HG03025 (cell line): Measurements from ENCODE around the gene IGSF21.

Source experiments
- ATAC-seq: cut with Tn5 transposase; IDR thresholded peaks from one replicate; pipeline ENCODE4 v1.9.1; 2021; ENCODE audit warnings: mild to moderate bottlenecking, moderate library complexity; ENCODE audit not compliant: unreplicated experiment, low FRiP score

The IGSF21 gene

DNA sequence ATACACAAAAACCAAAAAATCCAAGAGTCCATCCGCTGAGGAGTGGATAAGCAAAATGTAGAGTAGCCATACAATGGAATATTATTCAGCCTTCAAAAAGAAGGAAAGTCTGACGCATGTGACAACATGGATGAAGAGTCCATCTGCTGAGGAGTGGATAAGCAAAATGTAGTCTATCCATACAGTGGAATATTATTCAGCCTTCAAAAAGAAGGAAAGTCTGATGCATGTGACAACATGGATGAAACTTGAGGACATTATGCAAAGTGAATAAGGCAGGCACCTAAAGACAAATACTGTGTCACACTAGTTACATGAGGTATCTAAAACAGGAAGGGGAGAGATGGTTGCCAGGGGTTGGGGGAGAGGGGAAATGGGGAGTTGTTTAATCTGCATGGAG lies 14.0 kb upstream of the IGSF21 start:
- ATAC-seq: no peak

DNA sequence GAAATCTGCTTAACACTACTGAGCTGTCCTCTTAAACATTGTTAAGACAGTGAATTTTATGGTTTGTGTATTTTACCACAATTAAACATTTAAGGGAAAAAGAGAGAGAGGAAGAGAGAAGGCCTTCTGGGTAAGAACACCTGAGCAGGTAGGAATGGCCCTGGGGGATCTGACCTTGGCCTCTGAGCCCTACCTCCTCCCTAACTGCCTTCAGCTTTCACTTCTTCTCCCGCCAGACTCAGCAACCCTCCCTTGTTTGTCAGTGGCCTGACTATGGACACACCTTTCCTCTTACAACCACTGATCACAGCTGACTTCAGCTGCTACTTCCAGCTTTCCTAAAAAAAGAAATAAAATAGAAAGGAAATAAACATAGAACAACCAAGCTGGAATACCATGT lies 13.5 kb upstream of the IGSF21 start:
- ATAC-seq: no peak

- ATAC-seq: no peak
Measured at GRCh38 chr1:18097206-18097605, 10.4 kb upstream of the IGSF21 start.

DNA sequence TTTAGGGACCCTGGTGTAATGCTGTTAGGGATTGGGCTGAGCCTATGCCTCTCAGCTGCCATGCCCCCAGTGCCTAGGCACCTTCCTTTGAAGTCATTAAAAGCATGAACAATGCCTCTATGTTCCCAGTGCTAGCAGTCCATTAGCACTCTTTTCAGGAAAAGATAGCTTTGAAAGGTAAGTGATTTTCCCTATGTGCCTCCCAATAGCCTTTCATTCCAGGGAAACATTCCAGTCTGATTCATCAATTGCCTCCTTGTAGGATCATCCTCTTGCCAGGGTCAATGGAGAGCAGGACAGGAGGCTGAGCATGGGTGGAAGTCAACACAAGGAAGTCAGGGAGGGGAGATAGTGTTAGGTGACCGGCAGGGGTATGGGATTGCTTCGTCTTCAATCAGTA lies 8.6 kb upstream of the IGSF21 start:
- no peak for ATAC-seq

- no peak for ATAC-seq
Measured at GRCh38 chr1:18100060-18100459, 7.5 kb upstream of the IGSF21 start.

- no peak for ATAC-seq
Measured at GRCh38 chr1:18100491-18101063, 7.0 kb upstream of the IGSF21 start.

- ATAC-seq: no peak
Measured at GRCh38 chr1:18101508-18101907, 6.1 kb upstream of the IGSF21 start.

DNA sequence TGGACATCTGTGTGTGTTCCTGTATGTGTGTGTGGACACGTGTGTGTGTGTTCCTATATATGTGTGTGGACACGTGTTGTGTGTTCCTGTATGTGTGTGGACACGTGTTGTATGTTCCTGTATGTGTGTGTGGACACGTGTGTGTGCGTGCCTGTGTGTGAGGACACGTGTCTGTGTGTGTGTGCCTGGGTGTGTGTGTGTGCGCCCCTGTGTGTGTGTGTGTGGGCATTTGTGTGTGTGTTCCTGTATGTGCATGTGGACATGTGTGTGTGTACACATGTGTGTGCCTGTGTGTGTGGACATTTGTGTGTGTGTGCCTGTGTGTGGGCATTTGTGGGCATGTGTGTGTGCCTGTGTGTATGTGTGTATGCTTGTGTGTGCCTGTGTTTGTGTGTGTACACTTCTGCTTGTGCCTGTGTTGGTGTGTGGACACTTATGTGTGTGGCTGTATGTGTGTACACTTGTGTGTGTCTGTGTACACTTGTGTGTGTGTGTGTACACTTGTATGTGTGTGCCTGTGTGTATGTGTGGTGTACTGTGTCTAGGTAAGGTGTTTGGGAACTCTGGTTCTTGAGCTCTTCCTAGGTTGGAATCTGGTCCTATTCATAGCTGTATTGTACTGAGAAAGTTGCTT lies 3.7 kb upstream of the IGSF21 start:
- ATAC-seq: no peak

DNA sequence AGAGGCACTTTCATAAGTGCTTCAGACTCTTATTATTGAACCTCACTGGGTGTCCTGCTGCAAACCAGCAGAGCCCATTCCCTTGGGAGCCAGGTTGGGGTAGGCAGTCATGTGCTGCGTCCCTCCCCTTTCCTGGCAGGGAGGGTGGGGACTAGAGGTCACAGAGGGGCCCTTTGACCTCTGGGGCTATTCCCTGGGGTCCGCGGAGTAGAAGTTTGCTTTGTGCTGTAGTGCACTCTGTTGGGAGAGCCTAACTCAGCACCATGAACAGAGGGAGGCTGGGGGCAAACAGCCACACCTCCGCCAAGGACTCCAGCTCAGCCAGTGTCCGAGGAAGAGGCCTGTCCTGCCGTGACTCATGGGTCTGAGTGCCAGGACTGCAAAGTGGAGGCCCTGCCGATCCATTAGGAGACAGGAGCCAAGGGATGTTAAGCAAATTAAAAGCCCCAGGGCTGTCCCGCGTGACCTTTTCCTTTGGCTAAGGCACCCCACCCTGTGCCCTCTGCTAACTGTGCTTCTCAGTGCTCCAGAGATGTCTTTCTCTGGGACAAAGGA lies 3.0 kb upstream of the IGSF21 start:
- ATAC-seq: no peak

DNA sequence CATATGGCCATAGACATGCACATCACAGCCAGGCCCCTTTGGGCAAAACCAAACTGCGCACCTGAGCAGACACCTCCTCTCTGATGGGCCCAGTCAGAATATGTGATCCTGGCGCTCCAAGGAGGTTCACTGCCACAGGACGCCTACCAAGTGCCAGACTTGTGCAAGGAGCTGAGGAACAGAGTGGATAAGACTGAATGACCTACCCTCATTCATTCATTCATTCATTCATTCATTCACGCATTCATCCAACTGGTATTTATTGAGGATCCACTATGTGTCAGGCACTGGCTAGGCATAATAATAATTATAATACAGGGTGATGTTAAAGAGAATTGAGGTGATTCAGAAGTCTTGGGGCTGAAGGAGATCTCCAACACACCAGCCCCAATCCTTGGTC lies 2.4 kb upstream of the IGSF21 start:
- no peak for ATAC-seq

DNA sequence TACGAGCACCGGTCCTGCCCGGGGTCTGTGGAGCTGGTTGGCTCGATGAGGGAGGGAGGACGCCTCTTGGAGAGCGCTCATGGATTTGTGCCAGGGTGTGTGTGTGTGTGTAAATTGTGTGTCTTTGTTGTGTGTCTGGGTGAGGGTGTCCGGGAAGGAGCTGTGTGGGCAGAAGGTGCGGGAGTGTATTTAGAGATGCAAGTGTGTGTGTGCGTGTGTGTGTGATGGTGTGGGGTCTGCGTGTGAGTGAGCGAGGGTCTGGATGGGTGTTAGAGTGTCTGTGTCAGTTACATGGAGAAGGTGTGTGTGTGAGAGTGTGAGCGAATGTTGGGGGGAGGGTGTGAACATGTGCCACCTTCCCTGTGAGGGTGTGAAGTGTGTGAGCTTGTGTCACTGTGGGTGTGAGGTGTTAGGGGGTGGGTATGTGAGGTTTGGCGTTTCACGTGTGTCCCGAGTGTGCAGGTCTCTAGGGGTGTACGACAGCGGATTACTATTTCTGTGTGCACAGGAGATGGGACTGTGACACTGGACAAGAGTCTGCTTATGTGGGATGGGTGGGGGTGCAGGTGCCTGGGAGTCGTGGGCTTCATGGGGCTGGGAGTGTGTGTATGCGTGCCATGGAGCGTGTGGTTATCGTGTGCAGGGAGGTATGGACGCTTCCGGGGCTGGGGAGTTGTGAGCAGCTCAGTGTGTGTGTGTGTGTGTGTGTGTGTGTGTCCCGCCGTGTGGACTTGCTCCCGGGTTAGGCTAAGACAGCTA lies 880 bp downstream of the IGSF21 start:
- no peak for ATAC-seq

- no peak for ATAC-seq
Measured at GRCh38 chr1:18109058-18109755, 1.6 kb downstream of the IGSF21 start.

DNA sequence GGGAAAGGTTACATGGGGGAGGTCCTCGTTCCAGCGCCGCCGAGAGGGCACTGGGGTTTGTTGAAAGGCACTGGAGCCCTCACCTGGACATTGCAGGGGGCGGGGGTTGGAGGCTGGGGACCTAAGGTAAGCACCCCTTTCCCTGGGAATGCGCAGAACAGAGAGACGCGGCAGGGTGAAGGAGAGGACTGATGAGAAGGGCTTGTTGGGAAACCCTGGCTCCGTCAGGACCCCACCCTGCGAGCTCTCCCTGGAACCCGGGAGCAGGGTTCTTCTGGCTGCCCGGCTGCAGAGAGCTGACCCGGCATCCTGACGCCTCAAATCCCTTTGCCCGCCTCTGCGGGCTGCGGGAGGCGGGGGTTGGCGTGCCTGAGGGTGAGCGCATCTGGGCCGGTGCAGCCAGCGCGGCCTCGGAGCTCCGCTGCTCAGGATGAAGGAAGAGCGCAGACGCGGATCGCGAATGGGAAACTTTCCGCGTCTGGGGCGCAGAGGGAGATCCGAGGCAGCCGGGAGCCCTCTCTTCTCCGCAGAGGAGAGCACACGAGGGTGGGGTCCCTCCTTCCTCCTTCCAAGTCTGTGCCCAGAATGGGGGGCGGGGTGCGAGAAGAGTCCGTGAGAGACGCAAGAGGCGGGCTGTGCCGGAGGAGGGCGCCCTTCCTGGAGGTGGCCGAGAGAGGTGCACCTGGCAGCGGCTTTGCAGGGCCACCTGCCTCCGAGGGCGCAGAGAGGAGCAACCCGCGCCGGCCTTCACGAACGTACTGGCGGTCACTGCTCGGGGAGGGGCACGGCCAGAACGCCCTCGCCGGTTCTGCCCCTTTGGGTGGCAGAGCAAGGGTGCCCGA lies 2.4 kb downstream of the IGSF21 start:
- ATAC-seq: no peak

DNA sequence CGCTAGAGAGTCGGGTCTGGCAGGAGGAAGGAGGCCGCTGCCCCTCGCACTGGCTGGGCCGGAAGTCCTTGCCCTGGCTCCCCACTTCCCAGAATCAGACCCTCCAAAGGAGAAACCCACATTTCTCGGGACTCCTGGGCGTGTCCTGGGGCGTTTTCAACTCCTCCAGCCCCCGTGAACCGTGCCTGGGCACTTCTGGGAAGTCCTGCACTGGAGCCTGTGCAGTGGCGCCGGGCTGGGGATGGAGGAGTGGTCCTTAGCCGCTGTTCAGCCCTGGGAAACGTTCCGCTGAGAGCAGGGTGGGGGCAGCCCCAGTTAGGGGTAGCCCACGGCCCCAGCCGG lies 3.0 kb downstream of the IGSF21 start:
- ATAC-seq: no peak

GRCh38 chr1:18110968-18111367 lies 3.4 kb downstream of the IGSF21 start:
- no peak for ATAC-seq

DNA sequence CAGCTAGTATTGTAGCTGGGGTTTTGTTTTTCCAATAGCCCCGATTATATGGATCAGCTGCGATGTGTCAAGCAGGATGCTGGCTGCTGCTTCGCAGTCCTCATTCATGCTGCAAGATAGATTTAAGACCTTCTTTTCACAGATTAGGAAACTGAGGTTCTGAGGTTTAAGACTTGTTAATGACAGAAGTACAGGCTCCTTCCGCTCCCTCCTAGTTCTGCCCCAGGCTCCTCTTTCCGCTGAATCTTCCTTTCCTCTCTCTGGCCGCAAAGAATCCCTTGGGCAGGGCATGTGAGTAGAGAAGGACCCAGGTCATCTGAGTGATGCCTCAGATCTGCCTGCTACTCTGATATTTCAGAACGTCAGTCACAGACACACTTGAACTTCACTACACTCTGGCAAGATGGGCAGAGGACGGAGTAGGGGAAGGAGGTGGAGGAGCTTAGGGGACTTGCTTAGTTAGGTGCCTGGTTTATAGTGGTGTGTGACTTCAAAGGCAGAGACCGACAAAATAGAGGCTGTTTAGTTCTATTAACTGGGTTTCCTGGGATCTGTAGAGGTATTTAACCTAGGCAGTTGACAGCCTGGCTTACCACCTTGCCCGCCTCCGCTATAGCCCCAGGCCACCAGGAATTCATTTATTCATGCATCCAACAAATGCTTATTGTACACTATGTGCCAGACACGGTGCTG lies 4.2 kb downstream of the IGSF21 start:
- ATAC-seq: no peak

- ATAC-seq: no peak
Measured at GRCh38 chr1:18112611-18113010, 5.0 kb downstream of the IGSF21 start.

- ATAC-seq: no peak
Measured at GRCh38 chr1:18114726-18115410, 7.3 kb downstream of the IGSF21 start.

GRCh38 chr1:18116777-18117176 lies 9.2 kb downstream of the IGSF21 start:
- ATAC-seq: no peak
